Ovary (tissue), 3 donors: ENCODE measurements around the gene IFT88.
"Not testable (repeated sequence)": the region's sequence is repeated elsewhere in the genome, so short reads cannot be mapped to it uniquely, and the experiment has no call there.

Source experiments
- CTCF ChIP-seq, 3 donors: fragments of 450-650 bp in 2 of 3; fragments of 200-600 bp in 1 of 3; IDR thresholded peaks; one replicate each; pipeline versions ENCODE4 v1.5.1 to v1.8.0; 2016 to 2022; ENCODE audit warnings: antibody characterized with exemption in 3 of 3, mild to moderate bottlenecking in 1 of 3
- EP300 ChIP-seq: sonication (generic); formaldehyde crosslinking; IDR thresholded peaks from one replicate; pipeline ENCODE4 v1.6.1; 2017; ENCODE audit warnings: antibody characterized with exemption
- POLR2A ChIP-seq: fragments of 450-650 bp; IDR thresholded peaks from one replicate; pipeline ENCODE4 v1.6.1; 2017; ENCODE audit warnings: antibody characterized with exemption, mild to moderate bottlenecking, moderate library complexity
- donor health status: DM: no; HTN: no; CAD: no.

- TF ChIP-seq EP300; CTCF (IDR thresholded peaks at IDR 0.05); POLR2A: not testable (repeated sequence)
Measured at GRCh38 chr13:20681481-20681880, 114.5 kb downstream of the IFT88 start.
